AG09309 (cell line): ENCODE data around the gene AZU1.
"Not testable (repeated sequence)": the region's sequence is repeated elsewhere in the genome, so short reads cannot be mapped to it uniquely, and the experiment has no call there.

Experiments
- DNase-seq: peaks from one replicate; pipeline ENCODE4 v3.0.0-alpha.2; 2010; ENCODE audit warnings: low read depth
- H3K4me3 ChIP-seq: 2 replicates; pipeline ENCODE4 v1.5.1; 2011; ENCODE audit warnings: mild to moderate bottlenecking, low read depth, low read length, moderate library complexity; ENCODE audit not compliant: control insufficient read depth
- CTCF ChIP-seq: IDR thresholded peaks from 2 replicates; pipeline ENCODE4 v1.5.1; 2011; ENCODE audit warnings: mild to moderate bottlenecking, low read depth, low read length, inconsistent platforms; ENCODE audit not compliant: insufficient read depth, control insufficient read depth; ENCODE audit errors: missing control alignments

The AZU1 gene

GRCh38 chr19:843836-844545 lies 16.4 kb downstream of the AZU1 start:
- no peak for DNase-seq
- TF ChIP-seq CTCF, result no peak
- H3K4me3 ChIP-seq, result no peak overlapping the region

- TF ChIP-seq CTCF, result no peak
- H3K4me3 ChIP-seq, result no peak overlapping the region
- no peak for DNase-seq
These were observed 16.9 kb downstream of the AZU1 start for GRCh38 chr19:844546-844971.

- H3K4me3 ChIP-seq, result no peak overlapping the region
- TF ChIP-seq CTCF, result no peak
- no peak for DNase-seq
These were observed 18.3 kb downstream of the AZU1 start for GRCh38 chr19:845707-846521.

GRCh38 chr19:848386-848921 lies 20.8 kb downstream of the AZU1 start:
- no peak overlapping the region for H3K4me3 ChIP-seq
- no peak for DNase-seq
- no peak for TF ChIP-seq CTCF

- DNase-seq, H3K4me3 ChIP-seq: not testable (repeated sequence)
These were observed 21.6 kb downstream of the AZU1 start for GRCh38 chr19:849195-849594.

GRCh38 chr19:850221-850978 lies 22.8 kb downstream of the AZU1 start:
- TF ChIP-seq CTCF, result no peak
- no peak overlapping the region for H3K4me3 ChIP-seq
- peak; percentile 70 for DNase-seq
